Memory B cell (primary cell): ENCODE measurements around the gene CHMP4B.

ENCODE experiments used
- ATAC-seq: fragments of 150-1000 bp; cut with Tn5 transposase; 2 replicates; pipeline ENCODE4 v1.10.0; 2021; ENCODE audit warnings: low read depth, mild to moderate bottlenecking, moderate library complexity
- DNase-seq, 2 donors: peaks; one replicate each; pipeline ENCODE4 v3.0.0; 2022; ENCODE audit warnings: low spot score in 2 of 2
- H3K27ac Mint-ChIP-seq: one replicate; pipeline ENCODE4 v1.8.0; 2022; ENCODE audit warnings: mild to moderate bottlenecking, moderate library complexity, mixed read lengths
- H3K27me3 Mint-ChIP-seq: one replicate; pipeline ENCODE4 v1.8.0; 2022; ENCODE audit warnings: mixed read lengths
- H3K36me3 Mint-ChIP-seq: one replicate; pipeline ENCODE4 v1.8.0; 2022; ENCODE audit warnings: mild to moderate bottlenecking, mixed read lengths
- H3K4me1 Mint-ChIP-seq: one replicate; pipeline ENCODE4 v1.8.0; 2022; ENCODE audit warnings: mixed read lengths
- H3K4me3 Mint-ChIP-seq: one replicate; pipeline ENCODE4 v1.8.0; 2022; ENCODE audit warnings: mild to moderate bottlenecking, moderate library complexity, mixed read lengths
- H3K9me3 Mint-ChIP-seq: one replicate; pipeline ENCODE4 v1.8.0; 2022; ENCODE audit warnings: mixed read lengths

The CHMP4B gene

GRCh38 chr20:33810885-33811775 lies at the start of gene CHMP4B:
Gene CHMP4B (plus strand): TSS chr20:33811348. CDS start chr20:33811469, 121 bp downstream.
- DNase-seq (peak; percentile 94 to 96), ATAC-seq (peak; percentile 96)
- H3K4me1 Mint-ChIP-seq = peaks cover 33% of the 10 kb centered on the region
- peak within 1 kb of the TSS; percentile 100 for H3K4me3 Mint-ChIP-seq
- H3K27me3 Mint-ChIP-seq = no peaks in the 10 kb centered on the region
- H3K9me3 Mint-ChIP-seq = no peaks in the 10 kb centered on the region
- H3K36me3 Mint-ChIP-seq = peaks cover 13% of the 10 kb centered on the region
- H3K27ac Mint-ChIP-seq = peak within 1 kb of the TSS; percentile 95

GRCh38 chr20:33761698-33762250 lies 49.4 kb upstream of the CHMP4B start:
- Mint-ChIP-seq H3K9me3 (peaks cover 4% of the 10 kb centered on the region), H3K4me1 (no peaks in the 10 kb centered on the region), H3K27me3 (no peaks in the 10 kb centered on the region), H3K36me3 (peaks cover 25% of the 10 kb centered on the region), H3K4me3 (no peak overlapping the region), H3K27ac (no peak overlapping the region)
- no peak for DNase-seq
- no peak for ATAC-seq

GRCh38 chr20:33765099-33765498 lies 46.0 kb upstream of the CHMP4B start:
- Mint-ChIP-seq H3K27ac (no peak overlapping the region), H3K4me1 (no peaks in the 10 kb centered on the region), H3K36me3 (peaks cover 14% of the 10 kb centered on the region), H3K27me3 (no peaks in the 10 kb centered on the region), H3K9me3 (no peaks in the 10 kb centered on the region), H3K4me3 (no peak overlapping the region)
- no peak for DNase-seq
- ATAC-seq = no peak

GRCh38 chr20:33765592-33765991 lies 45.6 kb upstream of the CHMP4B start:
- Mint-ChIP-seq H3K36me3 (peaks cover 14% of the 10 kb centered on the region), H3K4me3 (no peak overlapping the region), H3K27ac (no peak overlapping the region), H3K9me3 (no peaks in the 10 kb centered on the region), H3K4me1 (no peaks in the 10 kb centered on the region), H3K27me3 (no peaks in the 10 kb centered on the region)
- ATAC-seq = no peak
- no peak for DNase-seq

- peaks cover 14% of the 10 kb centered on the region for H3K36me3 Mint-ChIP-seq
- DNase-seq (no peak), ATAC-seq (no peak)
- H3K27ac Mint-ChIP-seq = no peak overlapping the region
- no peaks in the 10 kb centered on the region for H3K27me3 Mint-ChIP-seq
- no peak overlapping the region for H3K4me3 Mint-ChIP-seq
- H3K9me3 Mint-ChIP-seq = no peaks in the 10 kb centered on the region
- no peaks in the 10 kb centered on the region for H3K4me1 Mint-ChIP-seq
These were observed 44.5 kb upstream of the CHMP4B start for GRCh38 chr20:33766686-33767085.

- no peaks in the 10 kb centered on the region for H3K9me3 Mint-ChIP-seq
- H3K4me1 Mint-ChIP-seq = peaks cover 7% of the 10 kb centered on the region
- no peak for ATAC-seq
- H3K27me3 Mint-ChIP-seq = no peaks in the 10 kb centered on the region
- H3K4me3 Mint-ChIP-seq = no peak overlapping the region
- DNase-seq = no peak
- peaks cover 18% of the 10 kb centered on the region for H3K36me3 Mint-ChIP-seq
- H3K27ac Mint-ChIP-seq = no peak overlapping the region
These were observed 43.4 kb upstream of the CHMP4B start for GRCh38 chr20:33767777-33768138.

GRCh38 chr20:33769043-33769442 lies 42.1 kb upstream of the CHMP4B start:
- H3K36me3 Mint-ChIP-seq = peaks cover 18% of the 10 kb centered on the region
- no peak for DNase-seq
- no peaks in the 10 kb centered on the region for H3K9me3 Mint-ChIP-seq
- no peaks in the 10 kb centered on the region for H3K27me3 Mint-ChIP-seq
- no peak overlapping the region for H3K27ac Mint-ChIP-seq
- ATAC-seq = no peak
- H3K4me3 Mint-ChIP-seq = no peak overlapping the region
- H3K4me1 Mint-ChIP-seq = peaks cover 14% of the 10 kb centered on the region

- Mint-ChIP-seq H3K27ac (no peak overlapping the region), H3K36me3 (peaks cover 18% of the 10 kb centered on the region), H3K4me3 (no peak overlapping the region), H3K4me1 (peaks cover 15% of the 10 kb centered on the region), H3K27me3 (no peaks in the 10 kb centered on the region), H3K9me3 (no peaks in the 10 kb centered on the region)
- DNase-seq = no peak
- ATAC-seq = peak; percentile 40
These were observed 41.1 kb upstream of the CHMP4B start for GRCh38 chr20:33770005-33770404.

- peak overlapping the region; percentile 43 for H3K27ac Mint-ChIP-seq
- H3K4me1 Mint-ChIP-seq = peaks cover 16% of the 10 kb centered on the region
- no peaks in the 10 kb centered on the region for H3K27me3 Mint-ChIP-seq
- no peaks in the 10 kb centered on the region for H3K9me3 Mint-ChIP-seq
- ATAC-seq = no peak
- peak overlapping the region; percentile 40 for H3K4me3 Mint-ChIP-seq
- no peak for DNase-seq
- H3K36me3 Mint-ChIP-seq = peaks cover 12% of the 10 kb centered on the region
These were observed 39.2 kb upstream of the CHMP4B start for GRCh38 chr20:33771938-33772337.

GRCh38 chr20:33772439-33772838 lies 38.7 kb upstream of the CHMP4B start:
- ATAC-seq (no peak), DNase-seq (no peak)
- H3K9me3 Mint-ChIP-seq = no peaks in the 10 kb centered on the region
- no peaks in the 10 kb centered on the region for H3K27me3 Mint-ChIP-seq
- H3K4me1 Mint-ChIP-seq = peaks cover 16% of the 10 kb centered on the region
- peak overlapping the region; percentile 43 for H3K27ac Mint-ChIP-seq
- no peak overlapping the region for H3K4me3 Mint-ChIP-seq
- peaks cover 10% of the 10 kb centered on the region for H3K36me3 Mint-ChIP-seq

- Mint-ChIP-seq H3K9me3 (no peaks in the 10 kb centered on the region), H3K27ac (peak overlapping the region; percentile 43), H3K4me3 (no peak overlapping the region), H3K4me1 (peaks cover 26% of the 10 kb centered on the region), H3K27me3 (no peaks in the 10 kb centered on the region), H3K36me3 (peaks cover 6% of the 10 kb centered on the region)
- peak; percentile 62 for ATAC-seq
- peak in 1 of 2 donors; percentile 59 for DNase-seq
These were observed 37.6 kb upstream of the CHMP4B start for GRCh38 chr20:33773412-33774089.

GRCh38 chr20:33777816-33778215 lies 33.3 kb upstream of the CHMP4B start:
- Mint-ChIP-seq H3K4me1 (peaks cover 39% of the 10 kb centered on the region), H3K9me3 (no peaks in the 10 kb centered on the region), H3K4me3 (peak overlapping the region; percentile 17), H3K27ac (peak overlapping the region; percentile 97), H3K27me3 (no peaks in the 10 kb centered on the region), H3K36me3 (peaks cover 8% of the 10 kb centered on the region)
- ATAC-seq (no peak), DNase-seq (no peak)

- H3K9me3 Mint-ChIP-seq = no peaks in the 10 kb centered on the region
- no peaks in the 10 kb centered on the region for H3K27me3 Mint-ChIP-seq
- no peak for DNase-seq
- H3K4me3 Mint-ChIP-seq = no peak overlapping the region
- peaks cover 37% of the 10 kb centered on the region for H3K4me1 Mint-ChIP-seq
- peak overlapping the region; percentile 83 for H3K27ac Mint-ChIP-seq
- H3K36me3 Mint-ChIP-seq = peaks cover 8% of the 10 kb centered on the region
- no peak for ATAC-seq
These were observed 30.0 kb upstream of the CHMP4B start for GRCh38 chr20:33781133-33781532.

GRCh38 chr20:33781945-33782344 lies 29.2 kb upstream of the CHMP4B start:
- DNase-seq = no peak
- ATAC-seq = no peak
- peaks cover 8% of the 10 kb centered on the region for H3K36me3 Mint-ChIP-seq
- H3K27me3 Mint-ChIP-seq = no peaks in the 10 kb centered on the region
- H3K4me3 Mint-ChIP-seq = no peak overlapping the region
- peak overlapping the region; percentile 83 for H3K27ac Mint-ChIP-seq
- H3K9me3 Mint-ChIP-seq = no peaks in the 10 kb centered on the region
- peaks cover 40% of the 10 kb centered on the region for H3K4me1 Mint-ChIP-seq
